ENCODE data around the gene ALDH1A2.

The ALDH1A2 gene

GRCh38 chr15:58070801-58071418, 5.4 kb upstream of the ALDH1A2 start:
- DNase-seq (ENCODE audit: low read depth): no peak
- TF ChIP-seq CTCF (IDR thresholded peaks at IDR 0.05; ENCODE audit: control insufficient read depth, extremely low read depth, insufficient read depth): peak; percentile 95
- no peak overlapping the region for H3K4me3 ChIP-seq (ENCODE audit: low read depth, low read length)

GRCh38 chr15:58069008-58069407, 3.5 kb upstream of the ALDH1A2 start:
- no peak overlapping the region for H3K4me3 ChIP-seq (ENCODE audit: low read depth, low read length)
- no peak for TF ChIP-seq CTCF (IDR thresholded peaks at IDR 0.05; ENCODE audit: control insufficient read depth, extremely low read depth, insufficient read depth)
- no peak for DNase-seq (ENCODE audit: low read depth)

GRCh38 chr15:58066042-58066867, 744 bp upstream of the ALDH1A2 start:
- peak; percentile 90 for TF ChIP-seq CTCF (IDR thresholded peaks at IDR 0.05; ENCODE audit: control insufficient read depth, extremely low read depth, insufficient read depth)
- no peak overlapping the region for H3K4me3 ChIP-seq (ENCODE audit: low read depth, low read length)
- DNase-seq (ENCODE audit: low read depth): no peak

GRCh38 chr15:58064980-58065444, 499 bp downstream of the ALDH1A2 start:
- TF ChIP-seq CTCF (IDR thresholded peaks at IDR 0.05; ENCODE audit: control insufficient read depth, extremely low read depth, insufficient read depth): no peak
- no peak for DNase-seq (ENCODE audit: low read depth)
- H3K4me3 ChIP-seq (ENCODE audit: low read depth, low read length): no peak overlapping the region

- H3K4me3 ChIP-seq (ENCODE audit: low read depth, low read length): no peak overlapping the region
- DNase-seq (ENCODE audit: low read depth): no peak
- TF ChIP-seq CTCF (IDR thresholded peaks at IDR 0.05; ENCODE audit: control insufficient read depth, extremely low read depth, insufficient read depth): no peak
Observed at GRCh38 chr15:58064082-58064979, 1.2 kb downstream of the ALDH1A2 start.

GRCh38 chr15:58063614-58064013, 1.9 kb downstream of the ALDH1A2 start:
- no peak overlapping the region for H3K4me3 ChIP-seq (ENCODE audit: low read depth, low read length)
- DNase-seq (ENCODE audit: low read depth): no peak
- no peak for TF ChIP-seq CTCF (IDR thresholded peaks at IDR 0.05; ENCODE audit: control insufficient read depth, extremely low read depth, insufficient read depth)

Measured in LNCaP clone FGC (cell line).